Liver (tissue), 9 donors: ENCODE results near the gene CCDC85A. TPM values are rescaled to one million over a fixed set of nuclear protein-coding genes. Genes with fewer than 3 reads are reported as not detected.

Experiments used
- DNase-seq: peaks from one replicate; pipeline ENCODE4 v3.0.0-alpha.2; 2017; ENCODE audit warnings: low spot score
- H3K27ac ChIP-seq, 2 donors: one replicate each; pipeline ENCODE4 v1.7.0; 2013; ENCODE audit warnings: inconsistent platforms in 2 of 2, low read length in 2 of 2, control low read depth in 1 of 2, low read depth in 1 of 2, mild to moderate bottlenecking in 1 of 2
- H3K27me3 ChIP-seq, 4 donors: one replicate each; pipeline versions ENCODE4 v1.6.1 to v1.7.0; 2013; ENCODE audit warnings: low read length in 3 of 4, inconsistent platforms in 1 of 4, mild to moderate bottlenecking in 1 of 4, moderate library complexity in 1 of 4; ENCODE audit not compliant: control insufficient read depth in 4 of 4, insufficient read depth in 4 of 4
- H3K36me3 ChIP-seq, 4 donors: one replicate each; pipeline versions ENCODE4 v1.6.1 to v1.7.0; 2013; ENCODE audit warnings: low read length in 3 of 4, mild to moderate bottlenecking in 3 of 4, low read depth in 1 of 4, moderate library complexity in 1 of 4; ENCODE audit not compliant: control insufficient read depth in 4 of 4, insufficient read depth in 3 of 4
- H3K4me1 ChIP-seq, 4 donors: one replicate each; pipeline versions ENCODE4 v1.6.1 to v1.7.0; 2013; ENCODE audit warnings: low read length in 3 of 4, mild to moderate bottlenecking in 3 of 4, moderate library complexity in 1 of 4; ENCODE audit not compliant: control insufficient read depth in 4 of 4, insufficient read depth in 4 of 4
- H3K4me3 ChIP-seq, 3 donors: one replicate each; pipeline versions ENCODE4 v1.6.1 to v1.7.0; 2013; ENCODE audit warnings: low read length in 3 of 3, control low read depth in 1 of 3, low read depth in 1 of 3, mild to moderate bottlenecking in 1 of 3
- H3K9ac ChIP-seq, 2 donors: one replicate each; pipeline ENCODE4 v1.7.0; 2013; ENCODE audit warnings: low read length in 2 of 2, mild to moderate bottlenecking in 2 of 2, moderate library complexity in 2 of 2, control low read depth in 1 of 2, low read depth in 1 of 2
- H3K9me3 ChIP-seq, 4 donors: one replicate each; pipeline versions ENCODE4 v1.6.1 to v1.7.0; 2013; ENCODE audit warnings: low read length in 3 of 4; ENCODE audit not compliant: control insufficient read depth in 4 of 4
- ATF3 ChIP-seq: IDR thresholded peaks from 2 replicates; pipeline ENCODE4 v1.6.1; 2016; ENCODE audit warnings: antibody characterized with exemption
- EGR1 ChIP-seq, 2 donors: IDR thresholded peaks; 2 replicates each; pipeline ENCODE4 v1.6.1; 2016 to 2018; ENCODE audit warnings: antibody characterized with exemption in 2 of 2, low read depth in 2 of 2
- FOXA1 ChIP-seq: IDR thresholded peaks from 2 replicates; pipeline ENCODE4 v1.6.1; 2016; ENCODE audit warnings: antibody characterized with exemption
- FOXA2 ChIP-seq: IDR thresholded peaks from 2 replicates; pipeline ENCODE4 v1.6.1; 2016; ENCODE audit warnings: antibody characterized with exemption
- GABPA ChIP-seq, 2 donors: IDR thresholded peaks in 1 of 2; conservative IDR thresholded peaks in 1 of 2; 2 replicates each; pipeline ENCODE4 v1.6.1; 2016; ENCODE audit warnings: antibody characterized with exemption in 2 of 2, mild to moderate bottlenecking in 1 of 2, moderate library complexity in 1 of 2
- HNF4A ChIP-seq, 2 donors: conservative IDR thresholded peaks; 2 replicates each; pipeline ENCODE4 v1.6.1; 2016; ENCODE audit warnings: antibody characterized with exemption in 2 of 2, mild to moderate bottlenecking in 2 of 2
- HNF4G ChIP-seq: IDR thresholded peaks from 2 replicates; pipeline ENCODE4 v1.6.1; 2016; ENCODE audit warnings: antibody characterized with exemption
- JUND ChIP-seq, 2 donors: IDR thresholded peaks; 2 replicates each; pipeline ENCODE4 v1.6.1; 2016; ENCODE audit warnings: antibody characterized with exemption in 2 of 2
- MAX ChIP-seq: IDR thresholded peaks from 2 replicates; pipeline ENCODE4 v1.6.1; 2016; ENCODE audit warnings: antibody characterized with exemption
- NR2F2 ChIP-seq: IDR thresholded peaks from 2 replicates; pipeline ENCODE4 v1.6.1; 2016; ENCODE audit warnings: antibody characterized with exemption
- RAD21 ChIP-seq, 2 donors: IDR thresholded peaks; 2 replicates each; pipeline ENCODE4 v1.6.1; 2016; ENCODE audit warnings: antibody characterized with exemption in 2 of 2, mild to moderate bottlenecking in 2 of 2
- RXRA ChIP-seq, 2 donors: IDR thresholded peaks; 2 replicates each; pipeline ENCODE4 v1.6.1; 2017 to 2018; ENCODE audit warnings: antibody characterized with exemption in 2 of 2, mild to moderate bottlenecking in 1 of 2
- SP1 ChIP-seq: IDR thresholded peaks from 2 replicates; pipeline ENCODE4 v1.6.1; 2018; ENCODE audit warnings: antibody characterized with exemption, mild to moderate bottlenecking
- TAF1 ChIP-seq: conservative IDR thresholded peaks from 2 replicates; pipeline ENCODE4 v1.6.1; 2016; ENCODE audit warnings: antibody characterized with exemption, mild to moderate bottlenecking
- YY1 ChIP-seq: IDR thresholded peaks from 2 replicates; pipeline ENCODE4 v1.6.1; 2016; ENCODE audit warnings: antibody characterized with exemption, mild to moderate bottlenecking
- ZBTB33 ChIP-seq: IDR thresholded peaks from 2 replicates; pipeline ENCODE4 v1.6.1; 2016; ENCODE audit warnings: antibody characterized with exemption
- WGBS: extraction: QIAGEN DNeasy Blood & Tissue Kit; methylation state at CpG from one replicate; pipeline ENCODE4 v1.1.7; 2013; 5-methylcytosine and 5-hydroxymethylcytosine counted together
- polyA plus RNA-seq, 2 donors: library from polyadenylated mRNA; stranded (reverse) in 1 of 2; unstranded in 1 of 2; fragments of 200-250 nt in 1 of 2; fragments of >200 nt in 1 of 2; fragmentation: Nextera tagmentation in 1 of 2; extraction: Ambion mirVana in 1 of 2; gene quantifications; one replicate each; pipeline versions ENCODE4 v1.2.1 to v1.2.3, GENCODE V29; 2013 to 2015
- total RNA-seq, 2 donors: library from RNA; depleted of rRNA; stranded (reverse); fragments of >200 nt; gene quantifications; one replicate each; pipeline ENCODE4 v1.2.3, GENCODE V29; 2014
- TF ChIP-seq, protein P1 (sequence below): IDR thresholded peaks from 2 replicates; pipeline ENCODE4 v1.6.1; 2016; ENCODE audit warnings: antibody characterized with exemption, mild to moderate bottlenecking
- TF ChIP-seq, protein P2 (sequence below): fragments of 150-350 bp; IDR thresholded peaks from 2 replicates; pipeline ENCODE4 v1.5.1; 2017; ENCODE audit warnings: improper control_type of control experiment, low read depth, low read length; ENCODE audit not compliant: missing input control
- donor health status: healthy.
- donor health status: healthy.
- donor health status: healthy.
- donor health status: healthy.
- donor health status: healthy.

Gene CCDC85A
- total and polyA plus RNA-seq, 4 donors, result 0.05 to 0.17 (median 0.10) TPM

DNA sequence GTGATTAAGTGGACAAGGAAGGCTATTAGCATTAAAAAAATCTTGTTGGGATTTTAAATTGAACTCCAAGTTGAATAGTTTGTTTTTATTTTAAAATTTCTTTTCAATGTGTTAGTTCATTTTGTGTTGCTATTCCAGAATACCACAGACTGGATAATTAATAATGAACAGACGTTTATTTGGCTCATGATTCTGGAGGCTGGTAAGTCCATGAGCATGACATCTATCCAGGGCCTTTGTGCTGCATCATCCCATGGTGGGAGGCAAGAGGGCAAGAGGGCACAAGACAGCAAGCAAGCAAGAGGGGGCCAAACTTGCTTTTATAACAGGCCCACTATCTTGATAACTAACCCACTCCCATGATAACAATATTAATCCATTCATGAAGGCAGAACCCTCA is 22.5 kb downstream of the CCDC85A start:
- no peaks in the 10 kb centered on the region for H3K4me1 ChIP-seq
- no peak overlapping the region for H3K27ac ChIP-seq
- 30% methylated on average over 1 of the region's 1 CpG for WGBS
- no peaks in the 10 kb centered on the region for H3K27me3 ChIP-seq
- no peak overlapping the region for H3K9ac ChIP-seq
- TF ChIP-seq MAX (no peak), FOXA2 (no peak), HNF4A (conservative IDR thresholded peaks at IDR 0.05) (no peak), NR2F2 (no peak), SP1 (no peak), ATF3 (no peak), JUND (IDR thresholded peaks at IDR 0.05) (no peak), RAD21 (IDR thresholded peaks at IDR 0.05) (no peak), RXRA (IDR thresholded peaks at IDR 0.05) (no peak)
- TF ChIP-seq, protein P1, sequence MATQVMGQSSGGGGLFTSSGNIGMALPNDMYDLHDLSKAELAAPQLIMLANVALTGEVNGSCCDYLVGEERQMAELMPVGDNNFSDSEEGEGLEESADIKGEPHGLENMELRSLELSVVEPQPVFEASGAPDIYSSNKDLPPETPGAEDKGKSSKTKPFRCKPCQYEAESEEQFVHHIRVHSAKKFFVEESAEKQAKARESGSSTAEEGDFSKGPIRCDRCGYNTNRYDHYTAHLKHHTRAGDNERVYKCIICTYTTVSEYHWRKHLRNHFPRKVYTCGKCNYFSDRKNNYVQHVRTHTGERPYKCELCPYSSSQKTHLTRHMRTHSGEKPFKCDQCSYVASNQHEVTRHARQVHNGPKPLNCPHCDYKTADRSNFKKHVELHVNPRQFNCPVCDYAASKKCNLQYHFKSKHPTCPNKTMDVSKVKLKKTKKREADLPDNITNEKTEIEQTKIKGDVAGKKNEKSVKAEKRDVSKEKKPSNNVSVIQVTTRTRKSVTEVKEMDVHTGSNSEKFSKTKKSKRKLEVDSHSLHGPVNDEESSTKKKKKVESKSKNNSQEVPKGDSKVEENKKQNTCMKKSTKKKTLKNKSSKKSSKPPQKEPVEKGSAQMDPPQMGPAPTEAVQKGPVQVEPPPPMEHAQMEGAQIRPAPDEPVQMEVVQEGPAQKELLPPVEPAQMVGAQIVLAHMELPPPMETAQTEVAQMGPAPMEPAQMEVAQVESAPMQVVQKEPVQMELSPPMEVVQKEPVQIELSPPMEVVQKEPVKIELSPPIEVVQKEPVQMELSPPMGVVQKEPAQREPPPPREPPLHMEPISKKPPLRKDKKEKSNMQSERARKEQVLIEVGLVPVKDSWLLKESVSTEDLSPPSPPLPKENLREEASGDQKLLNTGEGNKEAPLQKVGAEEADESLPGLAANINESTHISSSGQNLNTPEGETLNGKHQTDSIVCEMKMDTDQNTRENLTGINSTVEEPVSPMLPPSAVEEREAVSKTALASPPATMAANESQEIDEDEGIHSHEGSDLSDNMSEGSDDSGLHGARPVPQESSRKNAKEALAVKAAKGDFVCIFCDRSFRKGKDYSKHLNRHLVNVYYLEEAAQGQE, result no peak
- DNase-seq, result no peak
- no peaks in the 10 kb centered on the region for H3K36me3 ChIP-seq
- no peak overlapping the region for H3K4me3 ChIP-seq
- H3K9me3 ChIP-seq, result no peaks in the 10 kb centered on the region

GRCh38 chr2:56207760-56208159 is 24.0 kb downstream of the CCDC85A start:
- WGBS, result 80% methylated on average over 1 of the region's 1 CpG
- no peaks in the 10 kb centered on the region for H3K4me1 ChIP-seq
- H3K9ac ChIP-seq, result no peak overlapping the region
- DNase-seq, result no peak
- no peak overlapping the region for H3K27ac ChIP-seq
- H3K4me3 ChIP-seq, result no peak overlapping the region
- no peaks in the 10 kb centered on the region for H3K9me3 ChIP-seq
- no peaks in the 10 kb centered on the region for H3K36me3 ChIP-seq
- no peak for TF ChIP-seq SP1
- no peak for TF ChIP-seq RXRA (IDR thresholded peaks at IDR 0.05)
- TF ChIP-seq, protein P1, result no peak
- TF ChIP-seq ZBTB33, result no peak
- TF ChIP-seq, protein P2, sequence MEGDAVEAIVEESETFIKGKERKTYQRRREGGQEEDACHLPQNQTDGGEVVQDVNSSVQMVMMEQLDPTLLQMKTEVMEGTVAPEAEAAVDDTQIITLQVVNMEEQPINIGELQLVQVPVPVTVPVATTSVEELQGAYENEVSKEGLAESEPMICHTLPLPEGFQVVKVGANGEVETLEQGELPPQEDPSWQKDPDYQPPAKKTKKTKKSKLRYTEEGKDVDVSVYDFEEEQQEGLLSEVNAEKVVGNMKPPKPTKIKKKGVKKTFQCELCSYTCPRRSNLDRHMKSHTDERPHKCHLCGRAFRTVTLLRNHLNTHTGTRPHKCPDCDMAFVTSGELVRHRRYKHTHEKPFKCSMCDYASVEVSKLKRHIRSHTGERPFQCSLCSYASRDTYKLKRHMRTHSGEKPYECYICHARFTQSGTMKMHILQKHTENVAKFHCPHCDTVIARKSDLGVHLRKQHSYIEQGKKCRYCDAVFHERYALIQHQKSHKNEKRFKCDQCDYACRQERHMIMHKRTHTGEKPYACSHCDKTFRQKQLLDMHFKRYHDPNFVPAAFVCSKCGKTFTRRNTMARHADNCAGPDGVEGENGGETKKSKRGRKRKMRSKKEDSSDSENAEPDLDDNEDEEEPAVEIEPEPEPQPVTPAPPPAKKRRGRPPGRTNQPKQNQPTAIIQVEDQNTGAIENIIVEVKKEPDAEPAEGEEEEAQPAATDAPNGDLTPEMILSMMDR, result no peak
- TF ChIP-seq GABPA (IDR thresholded peaks at IDR 0.05 in 1 of 2, conservative IDR thresholded peaks at IDR 0.05 in 1 of 2), result no peak
- TF ChIP-seq HNF4G, result no peak
- TF ChIP-seq NR2F2, result no peak
- TF ChIP-seq EGR1 (IDR thresholded peaks at IDR 0.05; ENCODE audit: low read depth in 2 of 2), result no peak
- no peak for TF ChIP-seq TAF1
- TF ChIP-seq HNF4A (conservative IDR thresholded peaks at IDR 0.05), result no peak
- no peak for TF ChIP-seq FOXA2
- TF ChIP-seq YY1, result no peak
- TF ChIP-seq JUND (IDR thresholded peaks at IDR 0.05), result no peak
- TF ChIP-seq FOXA1, result no peak
- TF ChIP-seq RAD21 (IDR thresholded peaks at IDR 0.05), result no peak
- TF ChIP-seq ATF3, result no peak
- no peak for TF ChIP-seq MAX
- H3K27me3 ChIP-seq, result no peaks in the 10 kb centered on the region
